ENCODE measurements around the gene CFD. TPM values are rescaled to one million over a fixed set of nuclear protein-coding genes. Genes with fewer than 3 reads are reported as not detected.

CFD gene
- polyA plus RNA-seq, 1 donor from 2014 or later = 5.3 TPM

DNA sequence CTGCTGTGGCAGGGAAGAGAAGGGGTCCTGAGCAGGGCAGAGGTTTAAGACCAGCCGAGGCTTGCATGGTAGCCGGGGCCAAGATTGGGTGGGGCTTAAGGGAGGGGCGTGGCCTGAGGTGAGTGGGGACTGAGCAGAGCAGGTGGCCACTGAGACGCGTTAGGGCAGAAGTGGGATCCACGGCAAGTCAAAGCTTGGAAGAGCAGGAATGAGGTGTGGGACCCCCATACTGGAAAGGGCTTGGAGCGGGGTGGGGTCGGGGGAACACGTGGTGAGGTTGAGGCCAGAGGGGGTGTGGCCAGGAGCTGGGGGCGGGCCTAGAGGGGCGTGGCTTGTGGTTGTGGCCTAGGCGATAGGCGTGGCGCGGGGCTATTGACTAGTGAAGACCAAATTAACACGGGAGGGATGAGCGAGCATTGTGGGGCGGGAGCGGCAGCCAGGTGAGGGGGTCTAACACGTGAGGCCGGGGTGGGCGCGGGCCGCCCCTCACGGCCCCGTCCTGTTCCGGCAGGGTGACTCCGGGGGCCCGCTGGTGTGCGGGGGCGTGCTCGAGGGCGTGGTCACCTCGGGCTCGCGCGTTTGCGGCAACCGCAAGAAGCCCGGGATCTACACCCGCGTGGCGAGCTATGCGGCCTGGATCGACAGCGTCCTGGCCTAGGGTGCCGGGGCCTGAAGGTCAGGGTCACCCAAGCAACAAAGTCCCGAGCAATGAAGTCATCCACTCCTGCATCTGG lies 3.3 kb downstream of the CFD start:
- no peak overlapping the region for H3K4me3 ChIP-seq (ENCODE audit: low read length)
- H3K9me3 ChIP-seq (ENCODE audit: low read length) = no peaks in the 10 kb centered on the region
- peaks cover 36% of the 10 kb centered on the region for H3K27me3 ChIP-seq (ENCODE audit: insufficient read depth, low read depth, low read length)
- H3K9ac ChIP-seq (ENCODE audit: low read length) = no peak overlapping the region
- H2AFZ ChIP-seq (ENCODE audit: low read depth, low read length) = no peak overlapping the region
- TF ChIP-seq RAD21 (conservative IDR thresholded peaks at IDR 0.05) = no peak
- TF ChIP-seq, protein P1, sequence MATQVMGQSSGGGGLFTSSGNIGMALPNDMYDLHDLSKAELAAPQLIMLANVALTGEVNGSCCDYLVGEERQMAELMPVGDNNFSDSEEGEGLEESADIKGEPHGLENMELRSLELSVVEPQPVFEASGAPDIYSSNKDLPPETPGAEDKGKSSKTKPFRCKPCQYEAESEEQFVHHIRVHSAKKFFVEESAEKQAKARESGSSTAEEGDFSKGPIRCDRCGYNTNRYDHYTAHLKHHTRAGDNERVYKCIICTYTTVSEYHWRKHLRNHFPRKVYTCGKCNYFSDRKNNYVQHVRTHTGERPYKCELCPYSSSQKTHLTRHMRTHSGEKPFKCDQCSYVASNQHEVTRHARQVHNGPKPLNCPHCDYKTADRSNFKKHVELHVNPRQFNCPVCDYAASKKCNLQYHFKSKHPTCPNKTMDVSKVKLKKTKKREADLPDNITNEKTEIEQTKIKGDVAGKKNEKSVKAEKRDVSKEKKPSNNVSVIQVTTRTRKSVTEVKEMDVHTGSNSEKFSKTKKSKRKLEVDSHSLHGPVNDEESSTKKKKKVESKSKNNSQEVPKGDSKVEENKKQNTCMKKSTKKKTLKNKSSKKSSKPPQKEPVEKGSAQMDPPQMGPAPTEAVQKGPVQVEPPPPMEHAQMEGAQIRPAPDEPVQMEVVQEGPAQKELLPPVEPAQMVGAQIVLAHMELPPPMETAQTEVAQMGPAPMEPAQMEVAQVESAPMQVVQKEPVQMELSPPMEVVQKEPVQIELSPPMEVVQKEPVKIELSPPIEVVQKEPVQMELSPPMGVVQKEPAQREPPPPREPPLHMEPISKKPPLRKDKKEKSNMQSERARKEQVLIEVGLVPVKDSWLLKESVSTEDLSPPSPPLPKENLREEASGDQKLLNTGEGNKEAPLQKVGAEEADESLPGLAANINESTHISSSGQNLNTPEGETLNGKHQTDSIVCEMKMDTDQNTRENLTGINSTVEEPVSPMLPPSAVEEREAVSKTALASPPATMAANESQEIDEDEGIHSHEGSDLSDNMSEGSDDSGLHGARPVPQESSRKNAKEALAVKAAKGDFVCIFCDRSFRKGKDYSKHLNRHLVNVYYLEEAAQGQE (IDR thresholded peaks at IDR 0.05; ENCODE audit: borderline replicate concordance) = no peak
- no peak for TF ChIP-seq EZH2 (IDR thresholded peaks at IDR 0.05; ENCODE audit: borderline replicate concordance, insufficient read depth, low read length, poor library complexity, severe bottlenecking)
- no peak for TF ChIP-seq TAF1 (IDR thresholded peaks at IDR 0.05; ENCODE audit: low read depth)
- TF ChIP-seq POLR2AphosphoS5 (IDR thresholded peaks at IDR 0.05) = no peak
- no peak for TF ChIP-seq MXI1 (conservative IDR thresholded peaks at IDR 0.05; ENCODE audit: poor library complexity, severe bottlenecking)
- no peak for TF ChIP-seq EP300 (conservative IDR thresholded peaks at IDR 0.05; ENCODE audit: poor library complexity, severe bottlenecking)
- TF ChIP-seq SMC3 (conservative IDR thresholded peaks at IDR 0.05; ENCODE audit: poor library complexity) = no peak
- TF ChIP-seq CTCF (IDR thresholded peaks at IDR 0.05; ENCODE audit: poor library complexity, severe bottlenecking) = no peak
- no peaks in the 10 kb centered on the region for H3K79me2 ChIP-seq (replicated peaks; ENCODE audit: insufficient read depth, low read length)
- H3K4me2 ChIP-seq (ENCODE audit: low read length) = no peak overlapping the region
- H4K20me1 ChIP-seq (ENCODE audit: insufficient read depth) = no peaks in the 10 kb centered on the region
- H3F3A ChIP-seq (ENCODE audit: insufficient read depth, low read length, poor library complexity, severe bottlenecking) = no peaks in the 10 kb centered on the region
- H3K9me2 ChIP-seq (ENCODE audit: insufficient read depth, low read length) = no peaks in the 10 kb centered on the region
- H3K27ac ChIP-seq (ENCODE audit: low read length) = no peak overlapping the region
- no peaks in the 10 kb centered on the region for H3K36me3 ChIP-seq (ENCODE audit: insufficient read depth, low read length)

DNA sequence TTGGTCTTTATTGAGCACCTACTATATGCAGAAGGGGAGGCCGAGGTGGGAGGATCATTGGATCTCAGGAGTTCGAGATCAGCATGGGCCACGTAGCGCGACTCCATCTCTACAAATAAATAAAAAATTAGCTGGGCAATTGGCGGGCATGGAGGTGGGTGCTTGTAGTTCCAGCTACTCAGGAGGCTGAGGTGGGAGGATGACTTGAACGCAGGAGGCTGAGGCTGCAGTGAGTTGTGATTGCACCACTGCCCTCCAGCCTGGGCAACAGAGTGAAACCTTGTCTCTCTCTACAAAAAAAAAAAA lies 3.8 kb downstream of the CFD start:
- no peaks in the 10 kb centered on the region for H3F3A ChIP-seq (ENCODE audit: insufficient read depth, low read length, poor library complexity, severe bottlenecking)
- no peaks in the 10 kb centered on the region for H3K36me3 ChIP-seq (ENCODE audit: insufficient read depth, low read length)
- H4K20me1 ChIP-seq (ENCODE audit: insufficient read depth) = no peaks in the 10 kb centered on the region
- H3K27me3 ChIP-seq (ENCODE audit: insufficient read depth, low read depth, low read length) = peaks cover 34% of the 10 kb centered on the region
- no peak overlapping the region for H3K4me2 ChIP-seq (ENCODE audit: low read length)
- H3K4me3 ChIP-seq (ENCODE audit: low read length) = no peak overlapping the region
- no peaks in the 10 kb centered on the region for H3K79me2 ChIP-seq (replicated peaks; ENCODE audit: insufficient read depth, low read length)
- no peaks in the 10 kb centered on the region for H3K9me2 ChIP-seq (ENCODE audit: insufficient read depth, low read length)
- no peaks in the 10 kb centered on the region for H3K9me3 ChIP-seq (ENCODE audit: low read length)
- no peak overlapping the region for H2AFZ ChIP-seq (ENCODE audit: low read depth, low read length)
- no peak overlapping the region for H3K9ac ChIP-seq (ENCODE audit: low read length)
- TF ChIP-seq CTCF (IDR thresholded peaks at IDR 0.05; ENCODE audit: poor library complexity, severe bottlenecking) = no peak
- no peak for TF ChIP-seq MXI1 (conservative IDR thresholded peaks at IDR 0.05; ENCODE audit: poor library complexity, severe bottlenecking)
- no peak for TF ChIP-seq TAF1 (IDR thresholded peaks at IDR 0.05; ENCODE audit: low read depth)
- TF ChIP-seq POLR2AphosphoS5 (IDR thresholded peaks at IDR 0.05) = no peak
- no peak for TF ChIP-seq SMC3 (conservative IDR thresholded peaks at IDR 0.05; ENCODE audit: poor library complexity)
- no peak for TF ChIP-seq RAD21 (conservative IDR thresholded peaks at IDR 0.05)
- TF ChIP-seq, protein P1 (IDR thresholded peaks at IDR 0.05; ENCODE audit: borderline replicate concordance) = no peak
- no peak for TF ChIP-seq EP300 (conservative IDR thresholded peaks at IDR 0.05; ENCODE audit: poor library complexity, severe bottlenecking)
- TF ChIP-seq EZH2 (IDR thresholded peaks at IDR 0.05; ENCODE audit: borderline replicate concordance, insufficient read depth, low read length, poor library complexity, severe bottlenecking) = no peak
- no peak overlapping the region for H3K27ac ChIP-seq (ENCODE audit: low read length)
